ENCODE data around the gene SARNP.

The SARNP gene

GRCh38 chr12:55739025-55739378 lies 78.5 kb downstream of the SARNP start:
- no peak for DNase-seq

- DNase-seq: peak; percentile 92
Observed at GRCh38 chr12:55738123-55739024, 79.2 kb downstream of the SARNP start.

- DNase-seq: no peak
Observed at GRCh38 chr12:55737581-55738122, 79.9 kb downstream of the SARNP start.

GRCh38 chr12:55736780-55737580 lies 80.5 kb downstream of the SARNP start:
- peak; percentile 69 for DNase-seq

DNA sequence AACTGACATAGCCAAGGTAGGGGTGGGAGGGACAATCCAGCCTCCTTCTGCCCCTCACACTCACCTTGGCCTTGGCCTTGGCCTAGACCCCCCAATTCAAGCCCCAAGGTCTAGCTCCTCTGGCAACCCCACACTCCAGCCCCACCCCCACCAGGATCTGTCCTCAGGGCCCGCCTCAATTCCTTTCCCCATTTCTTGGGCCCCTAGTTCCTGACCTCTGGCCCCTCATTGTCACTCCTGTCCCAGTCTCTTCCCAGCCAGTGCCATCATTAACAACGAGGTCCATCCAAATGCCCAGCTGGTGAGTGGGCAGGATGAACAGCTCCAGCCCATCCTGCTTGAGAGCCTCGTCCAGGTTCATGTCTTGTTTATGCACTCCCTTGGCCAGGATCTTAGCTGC lies 81.4 kb downstream of the SARNP start:
- no peak for DNase-seq

DNA sequence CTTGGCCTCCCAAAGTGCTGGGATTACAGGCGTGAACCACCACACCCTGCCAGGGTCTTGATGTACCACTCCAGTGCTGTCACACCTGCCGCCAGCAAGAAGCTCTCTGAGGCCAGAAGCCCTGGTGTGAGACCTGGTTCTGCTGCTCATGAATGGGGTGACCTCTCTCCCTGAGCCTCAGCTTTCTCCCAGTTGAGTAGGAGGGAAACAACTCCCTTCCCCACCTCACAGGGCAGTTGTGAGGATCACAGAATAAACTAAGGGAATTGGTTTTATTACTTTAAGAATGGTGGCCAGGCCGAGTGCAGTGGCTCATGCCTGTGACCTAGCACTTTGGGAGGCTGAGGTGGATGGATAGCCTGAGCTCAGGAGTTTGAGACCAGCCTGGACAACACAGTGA lies 82.9 kb downstream of the SARNP start:
- DNase-seq: no peak

GRCh38 chr12:55733858-55734257 lies 83.7 kb downstream of the SARNP start:
- no peak for DNase-seq

DNA sequence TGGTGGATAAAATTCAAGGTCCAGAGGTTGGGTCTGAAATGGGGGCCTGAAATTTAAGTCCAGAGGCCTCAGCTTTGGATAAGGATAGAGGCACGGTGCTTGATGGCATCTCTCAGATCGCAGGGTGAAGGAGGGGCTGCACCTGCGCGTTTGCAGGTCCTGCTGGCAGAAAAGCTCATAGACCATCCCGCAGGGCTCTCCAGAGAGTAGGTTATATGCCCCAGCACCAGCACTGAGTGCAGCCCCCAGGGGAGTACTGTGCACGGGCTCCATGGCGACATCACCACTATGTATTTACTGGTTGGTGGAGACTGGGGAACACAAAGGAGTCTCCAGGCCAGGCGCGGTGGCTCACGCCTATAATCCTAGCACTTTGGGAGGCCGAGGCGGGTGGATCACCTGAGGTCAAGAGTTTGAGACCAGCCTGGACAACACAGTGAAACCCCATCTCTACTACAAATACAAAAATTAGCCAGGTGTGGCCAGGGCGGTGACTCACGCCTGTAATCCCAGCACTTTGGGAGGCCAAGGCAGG lies 84.4 kb downstream of the SARNP start:
- DNase-seq: no peak

GRCh38 chr12:55732288-55732687 lies 85.2 kb downstream of the SARNP start:
- DNase-seq: no peak

GRCh38 chr12:55729819-55730818 lies 87.4 kb downstream of the SARNP start:
- peak; percentile 61 for DNase-seq

GRCh38 chr12:55728939-55729818 lies 88.3 kb downstream of the SARNP start, which contains the start of gene CD63:
TSS of gene CD63 (minus strand) at chr12:55729009. CDS start at chr12:55728341, 668 bp downstream.
- DNase-seq: peak; percentile 84

- DNase-seq: no peak
Observed at GRCh38 chr12:55728186-55728938, 89.2 kb downstream of the SARNP start.

GRCh38 chr12:55727643-55728185 lies 89.8 kb downstream of the SARNP start:
- no peak for DNase-seq

- DNase-seq: no peak
Observed at GRCh38 chr12:55726971-55727370, 90.6 kb downstream of the SARNP start.

- DNase-seq: no peak
Observed at GRCh38 chr12:55725556-55725955, 92.0 kb downstream of the SARNP start.

DNA sequence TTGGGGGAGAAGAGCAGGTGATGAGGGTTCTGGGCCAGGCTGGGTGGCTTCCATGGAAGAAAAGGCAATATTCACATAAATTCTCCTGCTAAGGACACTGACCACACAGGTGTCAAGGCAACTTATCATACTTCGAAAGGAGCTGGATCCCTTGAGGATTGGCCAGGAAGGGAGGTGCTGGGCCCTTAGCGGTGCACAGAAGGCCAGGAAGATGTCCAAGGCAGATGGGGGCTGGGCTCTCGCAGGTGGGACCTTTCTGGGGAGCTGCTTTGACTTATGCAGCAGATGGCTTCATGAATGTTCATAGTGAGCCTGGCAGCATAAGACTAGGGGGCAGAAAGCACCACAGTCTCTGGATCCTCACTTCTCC lies 92.6 kb downstream of the SARNP start:
- no peak for DNase-seq

GRCh38 chr12:55724226-55724939 lies 93.1 kb downstream of the SARNP start:
- peak; percentile 75 for DNase-seq

DNA sequence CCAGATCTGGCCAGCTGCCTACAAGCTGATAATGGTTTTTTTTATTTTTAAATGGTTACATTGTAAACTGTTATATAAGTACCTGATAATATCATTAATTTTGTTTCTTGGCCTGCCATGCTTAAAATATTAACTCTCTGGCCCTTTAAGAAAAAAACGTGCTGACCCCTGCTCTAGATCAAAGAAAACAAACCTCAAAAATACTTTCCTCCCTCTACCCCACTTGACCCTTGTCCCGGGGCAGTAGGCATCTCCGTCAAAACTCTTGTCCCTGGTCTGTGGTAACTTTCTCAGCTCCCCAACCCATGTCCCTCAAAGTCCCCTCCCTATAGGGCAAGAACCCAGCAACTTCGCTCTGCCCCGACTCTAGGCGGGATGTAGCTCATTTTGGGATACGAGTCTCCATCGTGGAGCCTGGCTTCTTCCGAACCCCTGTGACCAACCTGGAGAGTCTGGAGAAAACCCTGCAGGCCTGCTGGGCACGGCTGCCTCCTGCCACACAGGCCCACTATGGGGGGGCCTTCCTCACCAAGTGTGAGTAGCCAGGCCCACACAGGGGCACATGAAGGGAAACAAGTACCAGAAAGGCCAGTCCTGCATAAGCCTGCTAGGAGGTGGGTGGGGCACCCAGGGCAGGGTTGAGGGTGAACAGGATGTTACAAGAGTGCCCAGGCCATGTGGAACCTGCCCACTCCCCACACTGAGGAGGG lies 93.9 kb downstream of the SARNP start:
- DNase-seq: no peak

- no peak for DNase-seq
Observed at GRCh38 chr12:55722948-55723347, 94.6 kb downstream of the SARNP start.

Measured in activated CD4-positive, alpha-beta T cell treated with anti-CD3 and anti-CD28 coated beads, Interleukin-10, Interleukin-2, amounts not matched to agents 100 ng/mL and 50 ng/mL, durations not matched to agents 16 hours and 8 hours (primary cell).